ENCODE data around the gene PARP8. TPM values are rescaled to one million over a fixed set of nuclear protein-coding genes. Genes with fewer than 3 reads are reported as not detected.

PARP8 gene
- total RNA-seq, 1 experiment from 2014 or later: 23.2 TPM

DNA sequence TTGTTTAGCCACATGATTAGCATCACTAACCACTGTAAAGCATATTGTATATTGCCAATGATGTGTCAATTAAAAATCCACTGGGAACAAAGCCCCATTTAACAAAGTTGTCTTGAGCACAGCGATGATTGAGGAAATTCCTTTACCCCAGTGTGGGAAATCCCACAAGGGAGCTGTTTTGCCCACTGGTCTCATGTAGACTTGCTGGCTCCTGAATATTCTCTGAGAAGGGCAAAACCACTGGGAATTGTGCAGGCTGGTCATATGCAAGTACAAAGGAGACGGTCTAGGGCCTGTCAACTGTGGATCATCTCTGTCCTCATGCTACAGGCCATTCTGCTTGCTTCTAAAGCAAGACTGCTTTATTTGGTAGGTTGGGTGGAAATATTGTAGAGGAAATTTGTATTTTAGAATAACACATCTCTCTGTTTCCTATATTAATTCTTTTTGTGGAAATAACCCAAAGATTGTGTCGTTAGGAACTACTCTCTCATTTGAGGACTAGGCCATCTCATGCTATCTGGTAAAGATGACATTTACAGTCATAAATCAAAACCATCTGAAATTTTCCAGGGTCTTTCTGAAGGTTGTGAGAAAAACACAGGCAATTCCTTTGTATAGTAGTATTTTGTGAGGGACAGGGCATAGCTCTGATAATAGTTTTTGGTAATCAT, 60.2 kb downstream of the PARP8 start:
- Mint-ChIP-seq H3K27ac (no peak overlapping the region), H3K27me3 (ENCODE audit: low read depth) (no peaks in the 10 kb centered on the region), H3K4me3 (no peak overlapping the region), H3K9me3 (no peaks in the 10 kb centered on the region), H3K36me3 (no peaks in the 10 kb centered on the region), H3K4me1 (peaks cover 48% of the 10 kb centered on the region)
- CTCF ChIA-PET: interaction anchor here (0.8 to 1.0 kb wide), 2 partner anchors 11 to 17 kb away, joined by 3 read pairs; no protein-coding TSS in a partner anchor
- DNase-seq (ENCODE audit: low spot score) (no peak), ATAC-seq (no peak)
- POLR2A ChIA-PET: no interaction called here
- TF ChIP-seq RORB (CRISPR knock-in tag; IDR thresholded peaks at IDR 0.05) (no peak), ZNF121 (CRISPR knock-in tag; IDR thresholded peaks at IDR 0.05) (no peak), ZBTB43 (CRISPR knock-in tag; IDR thresholded peaks at IDR 0.05) (no peak), KAT7 (CRISPR knock-in tag; IDR thresholded peaks at IDR 0.05; ENCODE audit: borderline replicate concordance) (no peak), NFYB (CRISPR knock-in tag; conservative IDR thresholded peaks at IDR 0.05; ENCODE audit: low read depth) (no peak), SP1 (CRISPR knock-in tag; conservative IDR thresholded peaks at IDR 0.05) (no peak), E2F4 (CRISPR knock-in tag; IDR thresholded peaks at IDR 0.05; ENCODE audit: borderline replicate concordance, low read depth) (no peak), NFE2L1 (CRISPR knock-in tag; IDR thresholded peaks at IDR 0.05) (no peak), HMGA2 (CRISPR knock-in tag; IDR thresholded peaks at IDR 0.05) (no peak), ZNF512 (CRISPR knock-in tag; IDR thresholded peaks at IDR 0.05; ENCODE audit: borderline replicate concordance) (no peak)
- TF ChIP-seq, protein P1, sequence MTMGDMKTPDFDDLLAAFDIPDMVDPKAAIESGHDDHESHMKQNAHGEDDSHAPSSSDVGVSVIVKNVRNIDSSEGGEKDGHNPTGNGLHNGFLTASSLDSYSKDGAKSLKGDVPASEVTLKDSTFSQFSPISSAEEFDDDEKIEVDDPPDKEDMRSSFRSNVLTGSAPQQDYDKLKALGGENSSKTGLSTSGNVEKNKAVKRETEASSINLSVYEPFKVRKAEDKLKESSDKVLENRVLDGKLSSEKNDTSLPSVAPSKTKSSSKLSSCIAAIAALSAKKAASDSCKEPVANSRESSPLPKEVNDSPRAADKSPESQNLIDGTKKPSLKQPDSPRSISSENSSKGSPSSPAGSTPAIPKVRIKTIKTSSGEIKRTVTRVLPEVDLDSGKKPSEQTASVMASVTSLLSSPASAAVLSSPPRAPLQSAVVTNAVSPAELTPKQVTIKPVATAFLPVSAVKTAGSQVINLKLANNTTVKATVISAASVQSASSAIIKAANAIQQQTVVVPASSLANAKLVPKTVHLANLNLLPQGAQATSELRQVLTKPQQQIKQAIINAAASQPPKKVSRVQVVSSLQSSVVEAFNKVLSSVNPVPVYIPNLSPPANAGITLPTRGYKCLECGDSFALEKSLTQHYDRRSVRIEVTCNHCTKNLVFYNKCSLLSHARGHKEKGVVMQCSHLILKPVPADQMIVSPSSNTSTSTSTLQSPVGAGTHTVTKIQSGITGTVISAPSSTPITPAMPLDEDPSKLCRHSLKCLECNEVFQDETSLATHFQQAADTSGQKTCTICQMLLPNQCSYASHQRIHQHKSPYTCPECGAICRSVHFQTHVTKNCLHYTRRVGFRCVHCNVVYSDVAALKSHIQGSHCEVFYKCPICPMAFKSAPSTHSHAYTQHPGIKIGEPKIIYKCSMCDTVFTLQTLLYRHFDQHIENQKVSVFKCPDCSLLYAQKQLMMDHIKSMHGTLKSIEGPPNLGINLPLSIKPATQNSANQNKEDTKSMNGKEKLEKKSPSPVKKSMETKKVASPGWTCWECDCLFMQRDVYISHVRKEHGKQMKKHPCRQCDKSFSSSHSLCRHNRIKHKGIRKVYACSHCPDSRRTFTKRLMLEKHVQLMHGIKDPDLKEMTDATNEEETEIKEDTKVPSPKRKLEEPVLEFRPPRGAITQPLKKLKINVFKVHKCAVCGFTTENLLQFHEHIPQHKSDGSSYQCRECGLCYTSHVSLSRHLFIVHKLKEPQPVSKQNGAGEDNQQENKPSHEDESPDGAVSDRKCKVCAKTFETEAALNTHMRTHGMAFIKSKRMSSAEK (CRISPR knock-in tag; IDR thresholded peaks at IDR 0.05; ENCODE audit: borderline replicate concordance): no peak

DNA sequence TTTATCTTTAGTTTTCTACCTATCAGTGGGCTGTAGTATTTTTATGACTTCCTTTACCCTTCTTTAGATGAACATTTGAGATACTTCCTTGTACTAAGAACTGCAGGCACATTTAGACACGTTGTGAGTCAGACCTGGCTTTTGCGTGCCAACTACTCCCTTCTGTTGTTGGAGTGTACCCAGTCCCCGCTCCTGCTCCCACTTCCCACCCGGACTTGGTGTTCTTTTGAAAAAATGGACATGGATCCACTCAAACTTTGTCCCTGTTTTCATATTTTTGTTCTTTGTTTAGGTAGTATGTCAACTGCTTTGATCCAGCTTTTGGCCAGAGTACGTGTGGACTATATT, 60.7 kb downstream of the PARP8 start:
- H3K9me3 Mint-ChIP-seq: no peaks in the 10 kb centered on the region
- POLR2A ChIA-PET: no interaction called here
- no peak overlapping the region for H3K4me3 Mint-ChIP-seq
- DNase-seq (ENCODE audit: low spot score) (no peak), ATAC-seq (no peak)
- CTCF ChIA-PET: no interaction called here
- no peak overlapping the region for H3K27ac Mint-ChIP-seq
- no peaks in the 10 kb centered on the region for H3K36me3 Mint-ChIP-seq
- peaks cover 46% of the 10 kb centered on the region for H3K4me1 Mint-ChIP-seq
- TF ChIP-seq FOXJ3 (CRISPR knock-in tag; IDR thresholded peaks at IDR 0.05; ENCODE audit: borderline replicate concordance) (no peak), NR2C2 (CRISPR knock-in tag; IDR thresholded peaks at IDR 0.05) (no peak), ATF1 (CRISPR knock-in tag; IDR thresholded peaks at IDR 0.05) (no peak)
- H3K27me3 Mint-ChIP-seq (ENCODE audit: low read depth): no peaks in the 10 kb centered on the region

DNA sequence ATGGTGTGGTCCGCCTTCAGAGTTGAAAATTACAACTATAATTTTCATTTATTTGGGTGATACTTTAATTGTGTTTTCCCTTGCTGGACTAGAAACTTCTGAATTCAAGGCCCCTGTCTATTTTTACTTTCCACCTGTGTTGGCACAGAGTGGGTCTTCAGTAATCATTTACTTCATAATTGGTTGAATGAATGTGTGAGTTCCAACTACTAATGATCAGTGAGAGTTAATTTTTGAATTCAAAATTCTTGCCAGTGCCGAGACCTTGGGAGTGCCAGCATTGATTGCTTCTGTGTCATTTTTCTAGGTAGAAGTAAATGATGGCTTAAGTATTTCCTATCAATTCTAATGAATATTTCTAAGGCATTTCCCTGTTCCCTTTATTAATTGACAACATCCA, 61.4 kb downstream of the PARP8 start:
- ChIA-PET POLR2A (no interaction called here), CTCF (no interaction called here)
- Mint-ChIP-seq H3K4me1 (peaks cover 39% of the 10 kb centered on the region), H3K9me3 (no peaks in the 10 kb centered on the region), H3K4me3 (no peak overlapping the region), H3K27ac (no peak overlapping the region), H3K27me3 (ENCODE audit: low read depth) (no peaks in the 10 kb centered on the region), H3K36me3 (no peaks in the 10 kb centered on the region)
- DNase-seq (ENCODE audit: low spot score) (no peak), ATAC-seq (no peak)
- TF ChIP-seq SOX15 (CRISPR knock-in tag; IDR thresholded peaks at IDR 0.05) (no peak), ELF4 (CRISPR knock-in tag; IDR thresholded peaks at IDR 0.05; ENCODE audit: low read depth) (no peak), ZNF671 (CRISPR knock-in tag; IDR thresholded peaks at IDR 0.05) (no peak), ZNF263 (CRISPR knock-in tag; IDR thresholded peaks at IDR 0.05; ENCODE audit: low read depth) (no peak), ZNF423 (CRISPR knock-in tag; IDR thresholded peaks at IDR 0.05) (no peak), OVOL2 (CRISPR knock-in tag; IDR thresholded peaks at IDR 0.05; ENCODE audit: borderline replicate concordance) (no peak), MXD4 (CRISPR knock-in tag; IDR thresholded peaks at IDR 0.05; ENCODE audit: borderline replicate concordance) (no peak), ZNF232 (CRISPR knock-in tag; IDR thresholded peaks at IDR 0.05) (no peak), TEAD4 (CRISPR knock-in tag; IDR thresholded peaks at IDR 0.05) (no peak)
- TF ChIP-seq, protein P2, sequence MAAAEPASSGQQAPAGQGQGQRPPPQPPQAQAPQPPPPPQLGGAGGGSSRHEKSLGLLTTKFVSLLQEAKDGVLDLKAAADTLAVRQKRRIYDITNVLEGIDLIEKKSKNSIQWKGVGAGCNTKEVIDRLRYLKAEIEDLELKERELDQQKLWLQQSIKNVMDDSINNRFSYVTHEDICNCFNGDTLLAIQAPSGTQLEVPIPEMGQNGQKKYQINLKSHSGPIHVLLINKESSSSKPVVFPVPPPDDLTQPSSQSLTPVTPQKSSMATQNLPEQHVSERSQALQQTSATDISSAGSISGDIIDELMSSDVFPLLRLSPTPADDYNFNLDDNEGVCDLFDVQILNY (CRISPR knock-in tag; IDR thresholded peaks at IDR 0.05): no peak

Measured in WTC11 (cell line).